HG02571 (cell line): ENCODE data around the gene RASL10A.
A peak's percentile ranks its signal among the peaks of the same experiment; 100 is the strongest.

ENCODE experiments used
- ATAC-seq: cut with Tn5 transposase; IDR thresholded peaks from one replicate; pipeline ENCODE4 v1.9.1; 2021; ENCODE audit warnings: mild to moderate bottlenecking, moderate library complexity; ENCODE audit not compliant: unreplicated experiment

The RASL10A gene

DNA sequence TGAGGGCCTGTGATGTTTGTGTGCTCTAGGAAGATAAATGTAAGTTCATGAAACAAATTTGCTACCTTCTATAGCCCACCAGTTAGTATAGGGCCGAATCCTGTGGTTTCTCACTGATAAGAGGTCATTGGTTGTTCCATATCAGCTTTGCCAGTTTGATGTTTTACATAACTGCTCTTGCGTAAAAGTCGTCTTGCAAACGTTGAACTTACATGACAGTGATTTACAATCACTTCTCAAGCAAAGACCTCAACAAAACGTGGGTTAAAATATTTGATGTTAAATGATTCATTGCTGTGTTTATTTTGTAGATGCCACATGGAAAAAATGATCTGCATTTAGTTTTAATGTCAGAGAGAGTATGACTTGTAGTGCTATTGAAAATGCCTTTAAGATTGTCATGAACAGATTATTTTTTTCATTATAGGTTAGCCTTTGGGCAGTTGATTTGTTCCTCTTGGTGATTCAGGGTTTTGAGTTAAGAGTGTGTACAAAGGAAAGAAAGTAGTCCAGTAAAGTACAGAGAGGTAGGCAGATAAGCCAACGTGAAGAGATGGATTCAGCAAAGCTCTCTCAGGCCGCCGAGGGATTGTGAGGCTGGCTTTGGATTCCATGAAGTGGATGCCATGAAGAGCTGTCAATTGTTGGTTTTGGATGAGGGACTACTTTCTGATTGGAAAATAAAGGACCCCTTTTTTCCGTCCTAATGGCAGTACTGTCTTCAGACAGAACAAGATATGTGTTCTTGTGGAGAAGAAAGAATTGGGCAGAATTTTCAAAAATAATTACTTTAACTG lies 44.8 kb downstream of the RASL10A start:
- no peak for ATAC-seq

GRCh38 chr22:29269731-29270474 lies 45.6 kb downstream of the RASL10A start:
- ATAC-seq: no peak

GRCh38 chr22:29269230-29269604 lies 46.3 kb downstream of the RASL10A start:
- no peak for ATAC-seq

DNA sequence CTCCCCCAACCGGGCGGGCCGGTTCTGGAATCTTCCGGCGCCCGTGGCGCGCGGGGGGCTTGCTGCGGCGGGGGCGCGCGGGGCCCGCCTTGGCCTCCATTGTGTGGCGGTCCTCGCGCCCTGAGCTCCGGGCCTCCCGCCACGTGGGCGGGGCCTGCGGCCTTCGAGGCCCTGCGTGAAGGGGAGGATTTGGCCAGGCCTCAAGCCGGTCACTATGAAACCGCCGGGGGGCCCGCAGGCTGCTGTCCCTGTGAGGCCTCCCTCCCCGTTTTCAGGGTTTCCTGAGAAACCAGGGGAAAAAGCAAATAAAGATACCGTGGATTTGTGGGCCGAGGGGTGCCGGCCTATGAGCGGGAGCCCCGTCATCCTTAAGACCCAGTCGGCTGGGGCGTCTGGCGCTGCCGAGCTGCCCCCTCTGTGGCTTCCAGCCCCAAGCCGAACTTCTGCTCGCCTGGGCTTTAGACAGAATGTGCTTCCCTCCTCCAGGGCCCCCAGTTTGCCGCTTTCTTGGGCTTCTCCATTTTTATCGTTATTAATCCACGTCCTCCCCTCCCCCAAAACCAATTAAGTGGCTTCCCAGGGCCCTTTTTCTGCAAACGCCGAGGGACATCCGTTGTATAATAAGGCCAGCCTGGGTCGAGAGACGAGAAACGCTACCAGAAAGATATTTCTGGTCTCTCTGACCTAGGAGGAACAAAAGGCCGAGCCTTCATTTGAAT lies 46.8 kb downstream of the RASL10A start:
- peak; percentile 16 for ATAC-seq

- ATAC-seq: peak; percentile 73
These were observed 47.5 kb downstream of the RASL10A start, which contains the start of the genes EWSR1 and RHBDD3 for GRCh38 chr22:29267858-29268510. TSS of gene EWSR1 (plus strand) at chr22:29268268. CDS start at chr22:29268337, 69 bp downstream. TSS of gene RHBDD3 (minus strand) at chr22:29267981. CDS start at chr22:29265626, 2,355 bp downstream.

DNA sequence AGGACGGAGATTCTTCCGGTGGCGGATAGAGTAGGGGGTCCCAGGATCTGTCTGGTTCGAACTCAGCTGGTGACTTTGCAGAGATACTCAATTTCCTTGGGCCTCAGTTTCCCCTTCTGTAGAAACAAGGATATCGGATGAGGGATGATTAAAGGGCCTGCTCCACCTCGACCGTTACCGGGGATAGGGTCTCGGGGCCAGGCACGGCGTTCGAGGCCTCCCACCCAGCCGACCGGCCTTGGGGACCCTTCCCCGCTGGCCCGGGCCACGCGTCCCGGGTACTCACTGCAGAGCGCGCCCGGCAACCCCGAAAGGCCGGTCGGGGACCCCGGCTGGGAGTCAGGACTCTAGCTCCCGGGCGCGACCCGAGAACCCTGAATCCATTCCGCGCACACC lies 48.0 kb downstream of the RASL10A start:
- ATAC-seq: peak; percentile 21

- no peak for ATAC-seq
These were observed 48.7 kb downstream of the RASL10A start for GRCh38 chr22:29266564-29267461.

DNA sequence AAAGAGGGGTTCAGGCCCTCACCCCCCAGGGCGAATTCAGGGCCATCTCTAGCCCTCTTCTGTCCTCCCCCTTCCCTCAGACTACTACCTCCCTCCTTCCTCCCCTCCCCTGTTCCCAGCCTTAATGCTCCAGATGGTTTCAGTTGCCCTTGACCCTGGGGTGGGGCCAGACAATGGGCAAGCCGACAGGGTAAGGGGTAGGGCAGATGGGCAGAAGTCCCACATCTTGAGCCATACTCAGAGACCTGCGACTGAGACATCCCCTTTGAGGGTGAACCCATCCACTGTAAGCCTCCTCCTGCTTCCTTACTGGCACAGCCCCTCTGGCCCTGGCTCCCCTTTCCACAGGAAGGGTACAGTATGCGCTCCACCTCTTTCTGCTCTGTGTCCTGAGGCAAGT lies 49.6 kb downstream of the RASL10A start:
- no peak for ATAC-seq

GRCh38 chr22:29265305-29265704 lies 50.2 kb downstream of the RASL10A start:
- no peak for ATAC-seq

DNA sequence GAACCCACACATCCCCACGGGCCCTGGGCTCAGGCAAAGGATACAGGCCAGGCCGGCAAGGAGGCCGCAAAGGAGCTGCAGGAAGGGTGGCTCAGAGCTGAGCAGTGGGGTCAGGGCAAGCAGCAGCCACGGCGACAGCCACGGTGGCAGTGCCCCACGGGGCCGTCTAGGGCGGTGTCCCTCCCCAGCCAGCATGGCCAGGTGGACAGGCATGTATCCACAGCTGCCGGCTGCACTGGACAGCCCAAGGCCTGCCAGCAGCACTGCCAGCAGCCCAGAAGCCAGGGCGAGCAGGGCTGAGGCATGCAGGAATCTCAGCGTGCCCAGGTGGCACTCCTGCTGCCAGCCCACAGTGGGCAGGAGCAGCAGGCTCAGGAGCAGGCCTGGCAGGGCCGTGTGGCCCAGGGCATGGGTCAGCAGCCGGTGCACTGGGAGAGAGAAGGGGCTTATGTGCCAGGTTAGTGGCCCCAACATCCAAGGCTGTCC lies 51.7 kb downstream of the RASL10A start:
- no peak for ATAC-seq
